Measurements from ENCODE around the gene B3GNT5.

- TF ChIP-seq CTCF (IDR thresholded peaks at IDR 0.05) (no peak), POLR2A (IDR thresholded peaks at IDR 0.05) (no peak)
Observed at GRCh38 chr3:183242431-183242830, 10.6 kb upstream of the B3GNT5 start.

Measured in testis (tissue), 2 donors.